NCI-H146 treated with DMSO at 0.1 percent for 48 hours (cell line): ENCODE data around the gene MPPE1.
A peak's percentile ranks its signal among the peaks of the same experiment; 100 is the strongest.

Experiments
- DNase-seq: peaks from one replicate; lab custom pipeline; 2025; ENCODE audit not compliant: unreplicated experiment; lab: John Stamatoyannopoulos, UW

Gene MPPE1

GRCh38 chr18:11885278-11885947, 22.7 kb downstream of the MPPE1 start:
- no peak for DNase-seq

GRCh38 chr18:11884396-11885030, 23.6 kb downstream of the MPPE1 start:
- DNase-seq: no peak

- no peak for DNase-seq
Observed at GRCh38 chr18:11883153-11883552, 25.0 kb downstream of the MPPE1 start.

GRCh38 chr18:11882636-11883035, 25.5 kb downstream of the MPPE1 start:
- no peak for DNase-seq

- no peak for DNase-seq
Observed at GRCh38 chr18:11880586-11881304, 27.4 kb downstream of the MPPE1 start.

GRCh38 chr18:11877497-11878135, 30.5 kb downstream of the MPPE1 start:
- DNase-seq: no peak

GRCh38 chr18:11874676-11875075, 33.4 kb downstream of the MPPE1 start:
- DNase-seq: no peak

GRCh38 chr18:11873670-11874340, 34.3 kb downstream of the MPPE1 start:
- no peak for DNase-seq

- peak; percentile 83 for DNase-seq
Observed at GRCh38 chr18:11872479-11873136, 35.5 kb downstream of the MPPE1 start.

GRCh38 chr18:11871501-11871900, 36.6 kb downstream of the MPPE1 start:
- DNase-seq: no peak

- DNase-seq: no peak
Observed at GRCh38 chr18:11868230-11868629, 39.9 kb downstream of the MPPE1 start.

GRCh38 chr18:11866764-11867163, 41.4 kb downstream of the MPPE1 start:
- no peak for DNase-seq

GRCh38 chr18:11866329-11866728, 41.8 kb downstream of the MPPE1 start:
- no peak for DNase-seq

- no peak for DNase-seq
Observed at GRCh38 chr18:11865071-11865470, 43.0 kb downstream of the MPPE1 start.

GRCh38 chr18:11864471-11864870, 43.6 kb downstream of the MPPE1 start:
- no peak for DNase-seq

GRCh38 chr18:11862468-11863137, 45.5 kb downstream of the MPPE1 start:
- no peak for DNase-seq

GRCh38 chr18:11861583-11862288, 46.4 kb downstream of the MPPE1 start:
- DNase-seq: no peak

GRCh38 chr18:11860594-11861450, 47.3 kb downstream of the MPPE1 start:
- no peak for DNase-seq
